GM23338 (cell line): ENCODE data around the gene SAMHD1.

Source experiments
- CREB1 ChIP-seq: fragments of 250-450 bp; sonication (Bioruptor Pico); IDR thresholded peaks from 2 replicates; pipeline ENCODE4 v1.5.0; 2020; ENCODE audit warnings: low read depth, mild to moderate bottlenecking, moderate library complexity
- ETS1 ChIP-seq: IDR thresholded peaks from 2 replicates; pipeline ENCODE4 v1.6.1; 2016; ENCODE audit warnings: antibody characterized with exemption
- EZH2 ChIP-seq: fragments of 200-600 bp; sonication (generic); IDR thresholded peaks from one replicate; pipeline ENCODE4 v1.8.0; 2017; ENCODE audit warnings: antibody characterized with exemption, mild to moderate bottlenecking, low read depth; ENCODE audit not compliant: unreplicated experiment
- EZH2phosphoT487 ChIP-seq: fragments of 200-600 bp; sonication (generic); IDR thresholded peaks from one replicate; pipeline ENCODE4 v1.8.1; 2018; ENCODE audit warnings: antibody characterized with exemption; ENCODE audit not compliant: unreplicated experiment
- JUNB ChIP-seq: IDR thresholded peaks from one replicate; pipeline ENCODE4 v1.6.1; 2016; ENCODE audit warnings: antibody characterized with exemption; ENCODE audit not compliant: unreplicated experiment
- NANOG ChIP-seq: IDR thresholded peaks from 2 replicates; pipeline ENCODE4 v1.6.1; 2016; ENCODE audit warnings: antibody characterized with exemption, borderline replicate concordance
- POLR2AphosphoS5 ChIP-seq: IDR thresholded peaks from 2 replicates; pipeline ENCODE4 v1.6.1; 2016; ENCODE audit warnings: antibody characterized with exemption, low read depth
- REST ChIP-seq: IDR thresholded peaks from one replicate; pipeline ENCODE4 v1.6.1; 2018; ENCODE audit warnings: antibody characterized with exemption; ENCODE audit not compliant: unreplicated experiment
- STAT1 ChIP-seq: IDR thresholded peaks from one replicate; pipeline ENCODE4 v1.6.1; 2016; ENCODE audit warnings: antibody characterized with exemption; ENCODE audit not compliant: unreplicated experiment
- ZNF114 ChIP-seq: fragments of 250-450 bp; sonication (Bioruptor Pico); IDR thresholded peaks from 2 replicates; pipeline ENCODE4 v1.5.0; 2020; ENCODE audit warnings: mild to moderate bottlenecking, moderate library complexity
- ZNF331 ChIP-seq: fragments of 250-450 bp; sonication (Bioruptor Pico); IDR thresholded peaks from 2 replicates; pipeline ENCODE4 v1.5.0; 2020; ENCODE audit warnings: low read depth, mild to moderate bottlenecking, moderate library complexity
- TF ChIP-seq, protein P1 (sequence below), 2 experiments: fragments of 200-600 bp in 1 of 2; sonication (generic) in 1 of 2; conservative IDR thresholded peaks; 2 replicates each; pipeline versions ENCODE4 v1.5.1 to v1.6.1; 2016 to 2017; ENCODE audit warnings: antibody characterized with exemption in 2 of 2, low read depth in 2 of 2, mild to moderate bottlenecking in 2 of 2, moderate library complexity in 1 of 2

GRCh38 chr20:36888880-36889516 lies 62.5 kb downstream of the SAMHD1 start:
- TF ChIP-seq EZH2phosphoT487 (no peak), POLR2AphosphoS5 (no peak), NANOG (no peak), REST (no peak), STAT1 (no peak), EZH2 (no peak), JUNB (no peak), CREB1 (CRISPR knock-in tag) (no peak), ZNF114 (CRISPR knock-in tag) (no peak), ETS1 (no peak), ZNF331 (CRISPR knock-in tag) (no peak)
- TF ChIP-seq, protein P1, sequence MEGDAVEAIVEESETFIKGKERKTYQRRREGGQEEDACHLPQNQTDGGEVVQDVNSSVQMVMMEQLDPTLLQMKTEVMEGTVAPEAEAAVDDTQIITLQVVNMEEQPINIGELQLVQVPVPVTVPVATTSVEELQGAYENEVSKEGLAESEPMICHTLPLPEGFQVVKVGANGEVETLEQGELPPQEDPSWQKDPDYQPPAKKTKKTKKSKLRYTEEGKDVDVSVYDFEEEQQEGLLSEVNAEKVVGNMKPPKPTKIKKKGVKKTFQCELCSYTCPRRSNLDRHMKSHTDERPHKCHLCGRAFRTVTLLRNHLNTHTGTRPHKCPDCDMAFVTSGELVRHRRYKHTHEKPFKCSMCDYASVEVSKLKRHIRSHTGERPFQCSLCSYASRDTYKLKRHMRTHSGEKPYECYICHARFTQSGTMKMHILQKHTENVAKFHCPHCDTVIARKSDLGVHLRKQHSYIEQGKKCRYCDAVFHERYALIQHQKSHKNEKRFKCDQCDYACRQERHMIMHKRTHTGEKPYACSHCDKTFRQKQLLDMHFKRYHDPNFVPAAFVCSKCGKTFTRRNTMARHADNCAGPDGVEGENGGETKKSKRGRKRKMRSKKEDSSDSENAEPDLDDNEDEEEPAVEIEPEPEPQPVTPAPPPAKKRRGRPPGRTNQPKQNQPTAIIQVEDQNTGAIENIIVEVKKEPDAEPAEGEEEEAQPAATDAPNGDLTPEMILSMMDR (conservative IDR thresholded peaks at IDR 0.05; ENCODE audit: low read depth in 2 of 2): no peak
